Panc1 (cell line): ENCODE results near the gene GALNT18. TPM values are rescaled to one million over a fixed set of nuclear protein-coding genes. Genes with fewer than 3 reads are reported as not detected.

ENCODE experiments used
- ATAC-seq: fragments of 200-7000 bp; cut with Tn5 transposase; 2 replicates; pipeline ENCODE4 v1.9.1; 2020; ENCODE audit warnings: mild to moderate bottlenecking, moderate library complexity
- BruUV-seq: library from RNA; stranded (reverse); fragments of 400-500 nt; replicated peaks from 2 replicates; lab custom pipeline; 2021; lab: Mats Ljungman, UMichigan
- CTCF ChIA-PET: fragments of 300-600 bp; sonication (Branson Sonifier 250); formaldehyde crosslinking; loops from one replicate; lab custom pipeline; 2022; ENCODE audit warnings: antibody characterized with exemption; lab: Charles Lee
- POLR2A ChIA-PET: fragments of 300-600 bp; sonication (Branson Sonifier 250); formaldehyde crosslinking; loops from one replicate; lab custom pipeline; 2022; ENCODE audit warnings: antibody characterized with exemption; lab: Charles Lee
- DNase-seq: peaks from one replicate; pipeline ENCODE4 v3.0.0-alpha.2; 2010; ENCODE audit warnings: low read depth, low spot score
- H3K27ac ChIP-seq: 2 replicates; pipeline ENCODE4 v1.5.1; 2011; ENCODE audit warnings: mild to moderate bottlenecking, low read length, inconsistent platforms
- H3K27me3 ChIP-seq: fragments of 200-500 bp; sonication (Bioruptor generic); 2 replicates; pipeline ENCODE4 v1.6.0; 2014; ENCODE audit warnings: low read length, inconsistent platforms; ENCODE audit not compliant: control insufficient read depth, insufficient read depth
- H3K36me3 ChIP-seq: fragments of 200-500 bp; sonication (Bioruptor generic); 2 replicates; pipeline ENCODE4 v1.5.1; 2014; ENCODE audit warnings: inconsistent platforms, mild to moderate bottlenecking, low read length, moderate library complexity; ENCODE audit not compliant: control insufficient read depth, insufficient read depth
- H3K4me1 ChIP-seq: 2 replicates; pipeline ENCODE4 v1.5.1; 2011; ENCODE audit warnings: inconsistent platforms, mild to moderate bottlenecking, low read length, moderate library complexity; ENCODE audit not compliant: control insufficient read depth, insufficient read depth
- H3K4me3 ChIP-seq, 2 experiments: 2 replicates each; pipeline ENCODE4 v1.5.1; 2011 to 2012; ENCODE audit warnings: low read depth in 2 of 2, low read length in 2 of 2, mild to moderate bottlenecking in 2 of 2, inconsistent platforms in 1 of 2, moderate library complexity in 1 of 2
- H3K9me3 ChIP-seq: fragments of 200-500 bp; sonication (Bioruptor generic); 2 replicates; pipeline ENCODE4 v1.5.1; 2014; ENCODE audit warnings: low read depth, mild to moderate bottlenecking, inconsistent platforms, low read length, moderate library complexity; ENCODE audit not compliant: control insufficient read depth, insufficient read depth
- CTCF ChIP-seq: fragments of 450-650 bp; IDR thresholded peaks from 2 replicates; pipeline ENCODE4 v1.5.1; 2017; ENCODE audit warnings: mild to moderate bottlenecking
- POLR2AphosphoS5 ChIP-seq: IDR thresholded peaks from 2 replicates; pipeline ENCODE4 v1.6.1; 2012; ENCODE audit warnings: mild to moderate bottlenecking, low read depth, low read length, moderate library complexity
- REST ChIP-seq, 2 experiments: IDR thresholded peaks; 2 replicates each; pipeline ENCODE4 v1.6.1; 2011 to 2012; ENCODE audit warnings: low read depth in 2 of 2, control low read depth in 1 of 2, low read length in 1 of 2, mild to moderate bottlenecking in 1 of 2, moderate library complexity in 1 of 2; ENCODE audit not compliant: insufficient read depth in 1 of 2
- SIN3A ChIP-seq: IDR thresholded peaks from 2 replicates; pipeline ENCODE4 v1.6.1; 2012; ENCODE audit warnings: low read depth, mild to moderate bottlenecking, low read length, moderate library complexity, borderline replicate concordance; ENCODE audit not compliant: insufficient read depth
- TCF7L2 ChIP-seq: IDR thresholded peaks from 2 replicates; pipeline ENCODE4 v1.6.1; 2011; ENCODE audit warnings: mild to moderate bottlenecking, low read depth, low read length, inconsistent platforms
- in situ Hi-C: cut with HindIII; loops from 2 replicates; pipeline ENCODE4 v1.10.0; 2016; ENCODE audit warnings: low sequenced_read_pairs, low pct_unique_long_range_greater_than_20kb
- intact Hi-C: fragments of 100-400 bp; cut with micrococcal nuclease; formaldehyde crosslinking; loops from one replicate; pipeline ENCODE4 v1.10.0; 2022; ENCODE audit not compliant: unreplicated experiment
- total RNA-seq: library from RNA; stranded (reverse); gene quantifications from one replicate; pipeline ENCODE4 v1.2.1, GENCODE V29; 2021; ENCODE audit not compliant: unreplicated experiment

The GALNT18 gene
- total RNA-seq, 1 experiment from 2014 or later: 8.6 TPM

GRCh38 chr11:11297578-11297977 lies 324.2 kb downstream of the GALNT18 start:
- CTCF ChIA-PET: interaction anchor here (0.7 kb wide), 1 partner anchor 134 kb away, joined by 3 read pairs; no protein-coding TSS in a partner anchor
- intact Hi-C loops (no loop called here), in situ Hi-C loops (no loop called here)
- POLR2A ChIA-PET: no interaction called here
- Histone ChIP-seq H3K4me3 (no peak overlapping the region), H3K27me3 (no peaks in the 10 kb centered on the region), H3K27ac (no peak overlapping the region), H3K9me3 (no peaks in the 10 kb centered on the region), H3K4me1 (no peaks in the 10 kb centered on the region; the same call in 1 of the 2 replicates), H3K36me3 (no peaks in the 10 kb centered on the region)
- DNase-seq (no peak), ATAC-seq (no peak; the same call in 1 of the 2 replicates)
- TF ChIP-seq TCF7L2 (no peak), CTCF (no peak), REST (IDR thresholded peaks at IDR 0.05; ENCODE audit: insufficient read depth in 1 of 2, low read depth in 2 of 2, low read length in 1 of 2) (no peak), POLR2AphosphoS5 (no peak), SIN3A (no peak)
- BruUV-seq: no TSS peak

DNA sequence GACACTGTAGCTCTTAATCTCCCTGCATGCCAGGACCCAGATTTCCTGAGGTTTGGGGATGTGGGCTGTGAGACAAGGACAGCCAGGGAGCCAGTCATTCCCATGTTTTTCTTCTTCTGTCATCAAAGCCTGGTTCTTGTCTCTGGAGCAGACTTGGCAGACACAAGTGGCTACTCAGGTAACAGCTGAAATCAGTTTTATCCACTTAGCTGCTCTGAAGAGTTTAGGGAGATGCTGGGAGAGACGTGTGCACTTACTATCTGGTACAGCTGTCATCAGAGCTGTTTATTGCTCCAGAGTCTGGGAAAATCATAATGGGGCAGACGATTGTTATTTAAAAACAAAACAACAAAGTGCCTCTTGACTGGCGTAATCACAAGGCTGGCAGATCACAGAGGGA lies 325.4 kb downstream of the GALNT18 start:
- POLR2A ChIA-PET: no interaction called here
- in situ Hi-C loops (no loop called here), intact Hi-C loops (no loop called here)
- no TSS peak for BruUV-seq
- no peak overlapping the region for H3K27ac ChIP-seq
- H3K36me3 ChIP-seq: no peaks in the 10 kb centered on the region
- CTCF ChIA-PET: no interaction called here
- TF ChIP-seq CTCF (no peak), POLR2AphosphoS5 (no peak), TCF7L2 (no peak), REST (IDR thresholded peaks at IDR 0.05; ENCODE audit: insufficient read depth in 1 of 2, low read depth in 2 of 2, low read length in 1 of 2) (no peak), SIN3A (no peak)
- H3K27me3 ChIP-seq: no peaks in the 10 kb centered on the region
- no peaks in the 10 kb centered on the region; the same call in 1 of the 2 replicates for H3K4me1 ChIP-seq
- H3K9me3 ChIP-seq: no peaks in the 10 kb centered on the region
- DNase-seq (no peak), ATAC-seq (no peak)
- no peak overlapping the region for H3K4me3 ChIP-seq
